ENCODE results near the gene TRANK1.
A peak's percentile ranks its signal among the peaks of the same experiment; 100 is the strongest.

The TRANK1 gene

GRCh38 chr3:36833160-36833814 lies 111.6 kb downstream of the TRANK1 start:
- no peak for DNase-seq

DNA sequence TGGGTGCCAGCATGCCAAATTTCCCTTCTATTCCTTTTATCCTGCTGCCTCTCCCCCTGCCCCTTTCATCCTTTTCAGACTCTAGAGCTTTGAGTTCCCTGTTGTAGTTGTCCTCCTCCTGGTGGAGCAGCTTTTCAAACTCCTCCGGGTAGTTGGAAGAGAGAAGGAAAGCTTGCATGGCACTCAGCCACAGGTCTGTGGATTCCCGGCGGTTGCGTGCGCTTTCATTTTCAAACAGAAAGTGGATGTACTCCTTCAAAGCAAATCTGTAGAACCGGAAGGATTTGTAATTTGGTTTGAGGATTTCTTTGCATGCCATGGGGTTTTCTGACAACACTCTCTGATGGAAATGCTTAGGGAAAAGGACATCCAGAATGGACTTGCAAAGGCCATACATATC lies 112.4 kb downstream of the TRANK1 start:
- no peak for DNase-seq

GRCh38 chr3:36827133-36827532 lies 117.7 kb downstream of the TRANK1 start:
- DNase-seq: no peak

DNA sequence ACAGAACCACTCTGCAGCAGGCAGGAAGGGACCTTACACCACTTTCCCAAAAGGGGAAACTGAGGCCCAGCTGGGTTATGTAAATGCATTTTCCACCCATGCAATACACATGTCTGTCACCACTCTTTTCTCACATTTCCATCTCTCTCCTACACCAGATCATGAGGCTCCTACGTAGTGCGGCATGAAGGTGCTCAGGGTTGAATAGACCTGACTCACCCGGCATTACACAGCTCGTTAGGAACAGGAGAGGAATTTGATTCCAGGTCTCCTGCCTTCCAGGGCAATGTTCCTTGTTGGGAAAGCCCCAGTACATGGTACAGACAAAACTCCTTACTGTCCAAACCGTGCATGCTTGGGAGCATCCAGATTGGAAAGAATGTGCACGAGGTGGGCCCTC lies 118.6 kb downstream of the TRANK1 start:
- no peak for DNase-seq

DNA sequence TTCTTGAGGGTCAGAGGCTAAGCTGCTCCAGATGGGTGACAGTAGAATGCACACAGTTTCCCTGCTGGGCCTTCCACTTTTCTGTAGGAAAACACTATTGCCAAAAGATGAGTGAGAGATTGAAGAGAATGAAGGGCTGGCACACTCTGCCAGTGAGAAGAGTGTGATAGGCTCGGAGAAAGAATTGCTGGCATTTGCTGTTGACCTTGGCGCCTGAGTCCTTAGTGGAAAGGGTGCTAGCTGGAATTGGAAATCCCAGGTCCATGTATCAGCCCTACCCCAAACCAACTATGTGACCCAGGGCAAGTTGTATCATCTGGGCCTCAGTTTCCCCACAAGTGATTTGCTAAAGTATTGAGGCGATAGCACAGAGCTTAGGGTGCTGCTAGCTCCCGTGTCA lies 120.4 kb downstream of the TRANK1 start:
- DNase-seq: no peak

- peak; percentile 34 for DNase-seq
These were observed 121.0 kb downstream of the TRANK1 start for GRCh38 chr3:36823806-36824205.

DNA sequence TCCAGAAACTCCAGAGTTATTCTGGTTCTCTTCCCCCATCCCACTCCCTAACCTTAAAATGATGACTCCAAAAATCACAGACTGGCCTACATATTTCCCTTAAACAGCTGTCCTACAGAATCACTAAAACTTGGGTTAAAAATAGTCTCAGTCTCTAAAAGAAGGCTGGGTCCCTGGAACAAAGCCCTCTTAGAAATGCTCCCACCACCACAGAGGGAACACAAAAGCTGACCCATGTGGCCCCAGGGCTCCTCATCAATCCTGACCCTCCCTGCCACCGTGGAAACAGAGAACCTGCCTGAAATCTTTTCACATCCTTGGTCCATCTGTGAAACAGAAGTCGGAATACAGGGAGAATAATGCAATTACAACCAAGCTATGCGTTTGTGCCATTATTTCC lies 124.8 kb downstream of the TRANK1 start:
- DNase-seq: no peak

- no peak for DNase-seq
These were observed 126.9 kb downstream of the TRANK1 start for GRCh38 chr3:36817806-36818533.

GRCh38 chr3:36815375-36815774 lies 129.5 kb downstream of the TRANK1 start:
- DNase-seq: no peak

GRCh38 chr3:36814776-36815175 lies 130.1 kb downstream of the TRANK1 start:
- no peak for DNase-seq

DNA sequence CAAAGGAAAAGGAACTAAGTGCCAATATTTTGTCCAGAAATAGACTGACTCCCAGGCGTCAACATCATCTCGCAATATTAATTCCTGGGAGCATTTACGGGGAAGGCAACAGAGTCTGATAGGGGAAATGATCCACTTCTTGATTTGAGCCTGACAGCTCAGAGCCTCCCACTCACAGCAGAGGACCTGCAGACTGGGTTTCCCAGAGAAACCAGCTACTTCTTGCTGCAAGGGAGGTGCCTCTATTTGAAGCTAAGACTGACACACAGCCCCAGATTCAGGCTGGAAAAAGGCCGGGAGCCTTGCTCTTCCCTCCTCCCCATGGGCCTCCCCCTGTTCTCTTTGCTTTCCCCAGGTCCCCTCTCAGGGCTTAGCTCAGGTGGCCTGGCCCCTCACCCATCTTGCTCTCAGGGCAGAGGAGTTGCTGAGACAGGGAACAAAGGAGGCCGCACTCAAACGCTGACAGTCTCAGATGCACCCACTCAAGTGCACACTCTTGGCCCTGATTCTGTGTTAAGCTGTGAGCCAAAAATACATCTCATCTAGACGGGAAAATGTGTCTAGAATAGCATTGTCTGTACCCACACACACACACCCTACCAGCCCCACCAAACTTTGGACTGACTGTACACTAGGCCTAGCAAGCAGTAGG lies 130.7 kb downstream of the TRANK1 start:
- DNase-seq: peak; percentile 17

GRCh38 chr3:36813305-36813704 lies 131.5 kb downstream of the TRANK1 start:
- no peak for DNase-seq

- DNase-seq: no peak
These were observed 132.6 kb downstream of the TRANK1 start for GRCh38 chr3:36812240-36812639.

GRCh38 chr3:36811768-36812167 lies 133.1 kb downstream of the TRANK1 start:
- DNase-seq: no peak

- DNase-seq: peak; percentile 72
These were observed 140.4 kb downstream of the TRANK1 start for GRCh38 chr3:36804295-36805055.

DNA sequence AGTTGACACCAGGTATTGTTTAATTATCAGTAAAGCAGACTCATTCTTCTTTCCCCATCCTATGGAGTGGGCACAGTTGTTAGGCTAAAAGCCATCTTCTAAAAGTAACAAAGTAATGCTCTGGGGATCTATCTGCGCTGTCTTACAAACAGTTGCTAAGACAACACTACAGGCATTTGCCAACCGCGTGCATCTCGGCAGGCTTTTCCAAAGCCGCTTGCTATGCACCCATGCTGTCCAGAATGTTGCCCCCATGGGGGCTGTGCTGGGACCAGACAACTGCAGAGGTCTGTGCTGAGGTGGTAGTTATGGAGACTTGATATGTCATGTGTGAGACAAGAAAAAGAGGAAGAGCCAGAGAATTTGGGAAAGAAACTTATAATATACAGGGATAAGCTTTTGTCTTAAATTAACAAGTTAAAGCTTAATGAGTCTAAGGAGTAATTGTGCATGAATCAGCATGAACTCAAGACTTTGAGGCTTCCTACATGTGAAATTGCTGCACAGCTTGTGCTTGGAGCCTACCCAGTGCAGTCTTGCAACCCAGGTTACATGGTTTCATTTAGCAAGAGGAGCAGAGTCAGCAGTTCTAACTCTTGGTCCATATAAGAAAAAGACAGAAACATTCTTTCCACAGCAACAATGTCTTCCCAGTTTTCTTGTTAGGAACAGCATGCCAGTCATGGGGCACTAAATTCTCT lies 141.6 kb downstream of the TRANK1 start:
- no peak for DNase-seq

GRCh38 chr3:36800533-36801116 lies 144.2 kb downstream of the TRANK1 start:
- no peak for DNase-seq

DNA sequence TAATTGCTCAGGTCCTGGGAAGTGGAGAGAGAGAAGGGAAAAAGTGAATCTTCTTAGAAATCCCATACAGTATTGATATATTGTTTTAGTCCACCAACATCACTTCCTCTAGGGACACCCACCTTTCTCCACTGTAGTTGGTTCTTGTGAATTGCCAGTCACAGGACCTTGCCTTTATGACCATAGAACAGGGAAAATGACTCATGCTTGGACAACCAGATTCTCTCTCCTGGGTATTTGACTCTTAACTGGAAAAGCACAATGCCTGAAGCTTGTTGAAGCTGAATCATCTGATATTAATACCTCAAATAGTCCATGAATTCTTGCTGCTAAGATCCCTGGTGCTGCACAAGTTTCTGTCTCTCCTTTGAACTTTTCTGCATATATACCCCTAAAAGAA lies 148.0 kb downstream of the TRANK1 start:
- no peak for DNase-seq

DNA sequence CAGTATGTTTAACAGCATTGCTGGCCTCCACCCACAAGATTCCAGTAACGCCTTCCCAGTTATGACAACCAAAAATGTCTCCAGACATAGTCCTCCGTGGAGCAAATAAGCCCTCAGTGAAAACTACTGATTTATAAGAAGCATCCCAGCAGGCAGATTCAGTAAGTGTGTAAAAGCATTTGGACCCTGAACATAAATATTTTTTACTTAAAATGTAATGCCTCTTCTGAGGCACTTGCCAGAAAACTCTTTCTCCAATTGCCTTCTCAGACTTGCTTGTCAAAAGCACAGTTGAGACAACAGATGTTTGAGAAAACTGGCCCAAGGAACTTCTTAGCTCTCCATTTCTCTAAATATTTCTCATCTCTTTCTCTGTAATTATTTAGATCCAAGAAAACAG lies 148.7 kb downstream of the TRANK1 start:
- DNase-seq: no peak

- DNase-seq: no peak
These were observed 149.2 kb downstream of the TRANK1 start for GRCh38 chr3:36795622-36796021.

- DNase-seq: peak; percentile 28
These were observed 152.5 kb downstream of the TRANK1 start for GRCh38 chr3:36792342-36792741.

DNA sequence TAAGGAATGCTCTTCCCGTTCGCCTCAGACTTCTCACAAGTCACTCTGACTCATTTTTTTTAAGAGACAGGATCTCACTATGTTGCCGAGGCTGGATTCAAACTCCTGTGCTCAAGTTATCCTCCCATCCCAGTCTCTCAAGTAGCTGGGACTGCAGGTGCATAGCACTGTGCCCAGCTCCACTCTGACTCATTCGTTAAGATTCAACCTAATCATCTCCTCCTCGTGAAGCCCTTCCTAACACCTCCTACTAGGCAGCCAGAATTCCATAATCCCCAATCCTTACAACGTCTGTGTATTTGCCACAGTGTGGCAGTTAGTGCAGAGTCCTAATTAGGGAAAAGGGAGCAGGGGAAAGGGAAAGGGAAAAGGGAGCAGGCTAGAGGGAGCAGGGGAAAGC lies 154.1 kb downstream of the TRANK1 start:
- DNase-seq: no peak

Data from eye (tissue), 1 donor.